ENCODE results near the gene LIMCH1. TPM values are rescaled to one million over a fixed set of nuclear protein-coding genes. Genes with fewer than 3 reads are reported as not detected.

Gene LIMCH1
- polyA plus RNA-seq, 2 donors = 8.3 to 9.0 TPM

- H3K4me3 ChIP-seq (ENCODE audit: low read depth in 1 of 2, low read length in 2 of 2) = no peak overlapping the region
- H3K4me1 ChIP-seq (ENCODE audit: control insufficient read depth in 2 of 2, insufficient read depth in 2 of 2, low read length in 1 of 2) = peaks cover 2 to 9% of the 10 kb centered on the region in 2 donors
- peaks cover 17 to 30% of the 10 kb centered on the region in 2 donors for H3K27me3 ChIP-seq (ENCODE audit: control insufficient read depth in 1 of 2, insufficient read depth in 2 of 2, low read length in 2 of 2)
These were observed 209.5 kb downstream of the LIMCH1 start for GRCh38 chr4:41747230-41748055.

GRCh38 chr4:41748074-41748570, 210.2 kb downstream of the LIMCH1 start:
- no peak overlapping the region for H3K27ac ChIP-seq (ENCODE audit: low read depth in 2 of 2, low read length in 1 of 2)
- peaks cover 17 to 30% of the 10 kb centered on the region in 2 donors for H3K27me3 ChIP-seq (ENCODE audit: control insufficient read depth in 1 of 2, insufficient read depth in 2 of 2, low read length in 2 of 2)
- H3K4me1 ChIP-seq (ENCODE audit: control insufficient read depth in 2 of 2, insufficient read depth in 2 of 2, low read length in 1 of 2) = peaks cover 2 to 9% of the 10 kb centered on the region in 2 donors
- WGBS, 2 donors = 8 to 9% methylated on average over 21 of the region's 21 CpGs
- H3K4me3 ChIP-seq (ENCODE audit: low read depth in 1 of 2, low read length in 2 of 2) = no peak overlapping the region
- no peaks in the 10 kb centered on the region for H3K36me3 ChIP-seq (ENCODE audit: control insufficient read depth in 2 of 2, insufficient read depth in 2 of 2, low read length in 1 of 2)
- peaks cover 0 to 11% of the 10 kb centered on the region in 2 donors for H3K9me3 ChIP-seq (ENCODE audit: control insufficient read depth in 2 of 2, insufficient read depth in 1 of 2, low read depth in 1 of 2, low read length in 1 of 2)

More at GRCh38 chr4:41747230-41748055, 209.5 kb downstream of the LIMCH1 start:
- peaks cover 0 to 11% of the 10 kb centered on the region in 2 donors for H3K9me3 ChIP-seq (ENCODE audit: control insufficient read depth in 2 of 2, insufficient read depth in 1 of 2, low read depth in 1 of 2, low read length in 1 of 2)
- WGBS, 2 donors = 10 to 11% methylated on average over 49 of the region's 49 CpGs
- H3K36me3 ChIP-seq (ENCODE audit: control insufficient read depth in 2 of 2, insufficient read depth in 2 of 2, low read length in 1 of 2) = no peaks in the 10 kb centered on the region
- H3K27ac ChIP-seq (ENCODE audit: low read depth in 2 of 2, low read length in 1 of 2) = no peak overlapping the region

GRCh38 chr4:41748571-41749475, 210.9 kb downstream of the LIMCH1 start, which contains the start of gene PHOX2B:
TSS of gene PHOX2B (minus strand) at chr4:41748725. CDS start at chr4:41748610, 115 bp downstream.
- H3K27ac ChIP-seq (ENCODE audit: low read depth in 2 of 2, low read length in 1 of 2) = no peak within 1 kb of the TSS
- H3K4me3 ChIP-seq (ENCODE audit: low read depth in 1 of 2, low read length in 2 of 2) = no peak within 1 kb of the TSS
- H3K27me3 ChIP-seq (ENCODE audit: control insufficient read depth in 1 of 2, insufficient read depth in 2 of 2, low read length in 2 of 2) = peaks cover 17 to 30% of the 10 kb centered on the region in 2 donors
- peaks cover 0 to 9% of the 10 kb centered on the region in 2 donors for H3K9me3 ChIP-seq (ENCODE audit: control insufficient read depth in 2 of 2, insufficient read depth in 1 of 2, low read depth in 1 of 2, low read length in 1 of 2)
- 9 to 10% methylated on average over 15 of the region's 15 CpGs for WGBS, 2 donors
- no peaks in the 10 kb centered on the region for H3K36me3 ChIP-seq (ENCODE audit: control insufficient read depth in 2 of 2, insufficient read depth in 2 of 2, low read length in 1 of 2)
- H3K4me1 ChIP-seq (ENCODE audit: control insufficient read depth in 2 of 2, insufficient read depth in 2 of 2, low read length in 1 of 2) = peaks cover 2 to 9% of the 10 kb centered on the region in 2 donors

DNA sequence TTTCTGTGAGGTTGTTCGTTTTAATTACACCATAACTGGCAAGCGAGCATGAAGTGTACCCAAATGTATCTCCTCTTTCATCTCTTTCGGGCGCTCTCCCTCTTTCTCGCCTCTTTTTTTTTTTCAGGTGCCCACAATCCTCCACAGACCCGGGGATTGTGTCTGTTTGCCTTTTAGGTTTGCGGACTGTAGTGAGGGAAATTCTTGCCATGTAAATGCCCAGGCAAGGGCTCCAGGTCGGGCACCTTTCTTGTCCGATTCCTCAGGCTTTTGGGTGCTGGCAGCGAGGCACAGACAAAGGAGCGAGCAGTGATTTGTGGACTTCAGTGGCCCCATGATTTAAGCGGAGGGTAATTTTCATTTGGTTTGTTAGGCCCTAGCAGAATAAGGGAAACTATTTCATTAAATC, 211.7 kb downstream of the LIMCH1 start:
- Histone ChIP-seq H3K36me3 (ENCODE audit: control insufficient read depth in 2 of 2, insufficient read depth in 2 of 2, low read length in 1 of 2) (no peaks in the 10 kb centered on the region), H3K27ac (ENCODE audit: low read depth in 2 of 2, low read length in 1 of 2) (no peak overlapping the region), H3K9me3 (ENCODE audit: control insufficient read depth in 2 of 2, insufficient read depth in 1 of 2, low read depth in 1 of 2, low read length in 1 of 2) (peaks cover 0 to 9% of the 10 kb centered on the region in 2 donors), H3K4me3 (ENCODE audit: low read depth in 1 of 2, low read length in 2 of 2) (no peak overlapping the region), H3K4me1 (ENCODE audit: control insufficient read depth in 2 of 2, insufficient read depth in 2 of 2, low read length in 1 of 2) (peaks cover 2 to 9% of the 10 kb centered on the region in 2 donors), H3K27me3 (ENCODE audit: control insufficient read depth in 1 of 2, insufficient read depth in 2 of 2, low read length in 2 of 2) (peaks cover 17 to 27% of the 10 kb centered on the region in 2 donors)
- WGBS, 2 donors = 14 to 17% methylated on average over 12 of the region's 12 CpGs

Other genes starting within 250 kb of the LIMCH1 start
- not detected for gene PHOX2B, start 210.6 kb downstream of the LIMCH1 start, polyA plus RNA-seq

All from esophagus (tissue), 2 donors.